ENCODE results near the gene EFNB1. TPM values are rescaled to one million over a fixed set of nuclear protein-coding genes. Genes with fewer than 3 reads are reported as not detected.

Gene EFNB1
- polyA plus RNA-seq, 1 donor from 2014 or later = 25.5 TPM

DNA sequence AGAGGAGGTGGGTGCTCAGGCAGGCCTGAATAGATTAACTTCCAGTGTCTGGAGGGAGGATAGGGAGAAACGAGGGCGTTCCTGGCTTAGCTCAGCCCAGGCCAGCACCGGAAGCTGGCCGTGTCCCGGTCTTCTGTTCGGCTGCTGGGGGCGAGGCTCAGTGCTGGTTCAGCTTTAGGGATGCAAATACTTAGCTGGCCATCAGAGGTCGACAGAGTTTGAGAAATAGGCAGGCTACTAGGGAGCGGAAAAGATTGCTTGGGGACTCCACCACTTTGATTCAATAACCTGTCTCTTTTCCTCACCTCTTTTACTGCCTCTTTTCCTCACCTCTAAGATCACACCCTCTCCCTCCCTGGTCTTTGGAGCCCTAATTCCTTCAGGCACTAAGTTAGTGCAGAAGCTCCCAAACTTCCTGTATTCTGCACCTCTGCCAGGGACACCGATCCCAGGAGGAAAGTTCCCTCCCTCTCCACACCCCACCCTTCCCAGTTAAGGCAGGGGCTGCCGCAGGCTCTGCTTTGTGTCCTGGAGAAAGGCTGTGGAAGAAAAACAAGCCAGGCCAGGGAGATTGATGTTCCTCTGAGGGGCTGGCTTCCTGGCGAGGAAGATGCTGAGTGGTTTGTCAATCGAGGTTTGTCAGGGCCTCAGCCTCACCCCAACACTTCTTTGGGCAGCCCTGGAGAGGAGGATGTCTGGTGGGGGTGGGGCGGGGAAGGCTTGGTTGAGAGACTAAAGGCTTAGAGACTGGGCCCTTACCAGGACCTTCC lies 6.0 kb upstream of the EFNB1 start:
- H2AFZ ChIP-seq (ENCODE audit: low read depth, low read length) = no peak overlapping the region
- H3K27ac ChIP-seq (ENCODE audit: low read length) = no peak overlapping the region
- no peaks in the 10 kb centered on the region for H3K9me2 ChIP-seq (ENCODE audit: insufficient read depth, low read length)
- no peaks in the 10 kb centered on the region for H3K36me3 ChIP-seq (ENCODE audit: insufficient read depth, low read length)
- no peak overlapping the region for H3K9ac ChIP-seq (ENCODE audit: low read length)
- TF ChIP-seq SMC3 (conservative IDR thresholded peaks at IDR 0.05; ENCODE audit: poor library complexity) (peak; percentile 78), MXI1 (conservative IDR thresholded peaks at IDR 0.05; ENCODE audit: poor library complexity, severe bottlenecking) (no peak), POLR2AphosphoS5 (IDR thresholded peaks at IDR 0.05) (no peak), RAD21 (conservative IDR thresholded peaks at IDR 0.05) (peak; percentile 79)
- TF ChIP-seq, protein P1, sequence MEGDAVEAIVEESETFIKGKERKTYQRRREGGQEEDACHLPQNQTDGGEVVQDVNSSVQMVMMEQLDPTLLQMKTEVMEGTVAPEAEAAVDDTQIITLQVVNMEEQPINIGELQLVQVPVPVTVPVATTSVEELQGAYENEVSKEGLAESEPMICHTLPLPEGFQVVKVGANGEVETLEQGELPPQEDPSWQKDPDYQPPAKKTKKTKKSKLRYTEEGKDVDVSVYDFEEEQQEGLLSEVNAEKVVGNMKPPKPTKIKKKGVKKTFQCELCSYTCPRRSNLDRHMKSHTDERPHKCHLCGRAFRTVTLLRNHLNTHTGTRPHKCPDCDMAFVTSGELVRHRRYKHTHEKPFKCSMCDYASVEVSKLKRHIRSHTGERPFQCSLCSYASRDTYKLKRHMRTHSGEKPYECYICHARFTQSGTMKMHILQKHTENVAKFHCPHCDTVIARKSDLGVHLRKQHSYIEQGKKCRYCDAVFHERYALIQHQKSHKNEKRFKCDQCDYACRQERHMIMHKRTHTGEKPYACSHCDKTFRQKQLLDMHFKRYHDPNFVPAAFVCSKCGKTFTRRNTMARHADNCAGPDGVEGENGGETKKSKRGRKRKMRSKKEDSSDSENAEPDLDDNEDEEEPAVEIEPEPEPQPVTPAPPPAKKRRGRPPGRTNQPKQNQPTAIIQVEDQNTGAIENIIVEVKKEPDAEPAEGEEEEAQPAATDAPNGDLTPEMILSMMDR (IDR thresholded peaks at IDR 0.05; ENCODE audit: poor library complexity, severe bottlenecking) = peak; percentile 74
- no peaks in the 10 kb centered on the region for H3K79me2 ChIP-seq (replicated peaks; ENCODE audit: insufficient read depth, low read length)
- H4K20me1 ChIP-seq (ENCODE audit: insufficient read depth) = no peaks in the 10 kb centered on the region
- no peaks in the 10 kb centered on the region for H3K27me3 ChIP-seq (ENCODE audit: insufficient read depth, low read depth, low read length)
- H3F3A ChIP-seq (ENCODE audit: insufficient read depth, low read length, poor library complexity, severe bottlenecking) = no peaks in the 10 kb centered on the region
- no peaks in the 10 kb centered on the region for H3K9me3 ChIP-seq (ENCODE audit: low read length)
- no peak overlapping the region for H3K4me3 ChIP-seq (ENCODE audit: low read length)
- no peak overlapping the region for H3K4me2 ChIP-seq (ENCODE audit: low read length)

DNA sequence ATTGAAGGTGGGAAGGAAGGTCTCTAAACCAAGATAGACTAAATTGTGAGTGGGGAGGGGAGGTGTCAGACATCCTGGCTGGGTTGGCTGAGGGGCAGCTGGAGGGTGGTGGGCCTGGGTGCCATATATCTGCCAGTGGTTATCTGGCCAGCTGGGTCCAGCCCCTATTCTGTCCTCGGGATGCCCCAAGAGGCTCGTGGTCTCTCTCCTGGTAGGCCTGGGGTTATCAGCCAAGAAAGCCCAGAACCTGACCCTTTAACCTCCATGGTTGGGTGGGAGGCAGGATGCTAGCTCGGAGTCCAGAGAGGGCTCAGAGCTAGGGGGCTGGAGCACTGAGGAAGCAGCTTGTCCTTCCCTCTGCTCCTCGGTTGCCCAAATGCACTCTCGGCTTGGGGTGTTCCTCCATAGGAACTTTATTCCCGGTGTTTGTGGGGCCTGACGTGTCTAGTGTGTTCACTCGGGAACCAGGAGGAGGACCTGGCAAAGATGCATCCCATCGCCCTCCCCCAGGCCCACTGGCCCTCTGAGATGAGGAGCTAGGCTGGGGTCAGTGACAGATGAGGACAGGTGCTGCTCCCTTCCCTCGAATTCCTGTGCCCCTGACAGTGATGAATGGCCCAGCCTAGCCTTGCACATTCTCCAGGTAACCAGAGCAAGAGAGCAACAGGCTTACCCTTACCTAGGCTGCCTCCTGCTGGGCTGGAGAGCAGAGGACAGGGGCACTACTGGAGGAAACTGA lies 5.2 kb upstream of the EFNB1 start:
- Histone ChIP-seq H2AFZ (ENCODE audit: low read depth, low read length) (no peak overlapping the region), H4K20me1 (ENCODE audit: insufficient read depth) (no peaks in the 10 kb centered on the region), H3K36me3 (ENCODE audit: insufficient read depth, low read length) (no peaks in the 10 kb centered on the region), H3K9me3 (ENCODE audit: low read length) (no peaks in the 10 kb centered on the region), H3K27ac (ENCODE audit: low read length) (no peak overlapping the region), H3K9ac (ENCODE audit: low read length) (no peak overlapping the region), H3K4me2 (ENCODE audit: low read length) (no peak overlapping the region), H3K9me2 (ENCODE audit: insufficient read depth, low read length) (no peaks in the 10 kb centered on the region), H3K27me3 (ENCODE audit: insufficient read depth, low read depth, low read length) (no peaks in the 10 kb centered on the region), H3K4me3 (ENCODE audit: low read length) (no peak overlapping the region), H3K79me2 (replicated peaks; ENCODE audit: insufficient read depth, low read length) (no peaks in the 10 kb centered on the region), H3F3A (ENCODE audit: insufficient read depth, low read length, poor library complexity, severe bottlenecking) (no peaks in the 10 kb centered on the region)
- TF ChIP-seq EP300 (conservative IDR thresholded peaks at IDR 0.05; ENCODE audit: poor library complexity, severe bottlenecking) (no peak), RAD21 (conservative IDR thresholded peaks at IDR 0.05) (no peak), TAF1 (IDR thresholded peaks at IDR 0.05; ENCODE audit: low read depth) (no peak)
- TF ChIP-seq, protein P2, sequence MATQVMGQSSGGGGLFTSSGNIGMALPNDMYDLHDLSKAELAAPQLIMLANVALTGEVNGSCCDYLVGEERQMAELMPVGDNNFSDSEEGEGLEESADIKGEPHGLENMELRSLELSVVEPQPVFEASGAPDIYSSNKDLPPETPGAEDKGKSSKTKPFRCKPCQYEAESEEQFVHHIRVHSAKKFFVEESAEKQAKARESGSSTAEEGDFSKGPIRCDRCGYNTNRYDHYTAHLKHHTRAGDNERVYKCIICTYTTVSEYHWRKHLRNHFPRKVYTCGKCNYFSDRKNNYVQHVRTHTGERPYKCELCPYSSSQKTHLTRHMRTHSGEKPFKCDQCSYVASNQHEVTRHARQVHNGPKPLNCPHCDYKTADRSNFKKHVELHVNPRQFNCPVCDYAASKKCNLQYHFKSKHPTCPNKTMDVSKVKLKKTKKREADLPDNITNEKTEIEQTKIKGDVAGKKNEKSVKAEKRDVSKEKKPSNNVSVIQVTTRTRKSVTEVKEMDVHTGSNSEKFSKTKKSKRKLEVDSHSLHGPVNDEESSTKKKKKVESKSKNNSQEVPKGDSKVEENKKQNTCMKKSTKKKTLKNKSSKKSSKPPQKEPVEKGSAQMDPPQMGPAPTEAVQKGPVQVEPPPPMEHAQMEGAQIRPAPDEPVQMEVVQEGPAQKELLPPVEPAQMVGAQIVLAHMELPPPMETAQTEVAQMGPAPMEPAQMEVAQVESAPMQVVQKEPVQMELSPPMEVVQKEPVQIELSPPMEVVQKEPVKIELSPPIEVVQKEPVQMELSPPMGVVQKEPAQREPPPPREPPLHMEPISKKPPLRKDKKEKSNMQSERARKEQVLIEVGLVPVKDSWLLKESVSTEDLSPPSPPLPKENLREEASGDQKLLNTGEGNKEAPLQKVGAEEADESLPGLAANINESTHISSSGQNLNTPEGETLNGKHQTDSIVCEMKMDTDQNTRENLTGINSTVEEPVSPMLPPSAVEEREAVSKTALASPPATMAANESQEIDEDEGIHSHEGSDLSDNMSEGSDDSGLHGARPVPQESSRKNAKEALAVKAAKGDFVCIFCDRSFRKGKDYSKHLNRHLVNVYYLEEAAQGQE (IDR thresholded peaks at IDR 0.05; ENCODE audit: borderline replicate concordance) = no peak

Data from neural cell (in vitro differentiated cells).